HCT116 (cell line): ENCODE data around the gene PLCL2. TPM values are rescaled to one million over a fixed set of nuclear protein-coding genes. Genes with fewer than 3 reads are reported as not detected.

Source experiments
- ATAC-seq: fragments of 200-7000 bp; cut with Tn5 transposase; 2 replicates; pipeline ENCODE4 v1.9.1; 2020; ENCODE audit warnings: mild to moderate bottlenecking, moderate library complexity
- BruUV-seq: library from RNA; stranded (reverse); fragments of 400-500 nt; replicated peaks from 2 replicates; lab custom pipeline; 2021; lab: Mats Ljungman, UMichigan
- CTCF ChIA-PET: fragments of 300-600 bp; sonication (Branson Sonifier 250); formaldehyde crosslinking; loops from one replicate; lab custom pipeline; 2021; ENCODE audit warnings: antibody characterized with exemption; lab: Charles Lee
- POLR2A ChIA-PET: fragments of 300-600, 350-600 bp; sonication (Branson Sonifier 250); formaldehyde crosslinking; loops from one replicate; lab custom pipeline; 2021; ENCODE audit warnings: antibody characterized with exemption; lab: Charles Lee
- RAD21 ChIA-PET, 2 experiments: fragments of 300-600 bp; sonication (Branson Sonifier 250); formaldehyde crosslinking; loops; one replicate each; lab custom pipeline; 2023; ENCODE audit warnings: low total read pairs in 2 of 2; ENCODE audit not compliant: uncharacterized antibody in 2 of 2, unreplicated experiment in 2 of 2, low non-redundant PET in 1 of 2; lab: Charles Lee
- DNase-seq: peaks from one replicate; pipeline ENCODE4 v3.0.0-alpha.2; 2010; ENCODE audit warnings: low read depth, low spot score
- H2AFZ ChIP-seq: fragments of 200-600 bp; shearing (Covaris generic), sonication (generic); 2 replicates; pipeline ENCODE4 v1.6.1; 2017; ENCODE audit warnings: low read depth, mixed run types, mixed read lengths, antibody characterized with exemption, low read length; ENCODE audit not compliant: poor library complexity, severe bottlenecking
- H3K27ac ChIP-seq: 2 replicates; pipeline ENCODE4 v1.5.1; 2012; ENCODE audit warnings: low read depth, low read length
- H3K27me3 ChIP-seq: fragments of 200-600 bp; sonication (generic); 2 replicates; pipeline ENCODE4 v1.6.1; 2016; ENCODE audit warnings: mixed run types, low read length, mixed read lengths; ENCODE audit not compliant: insufficient read depth
- H3K36me3 ChIP-seq, 2 experiments: fragments of 200-500 bp in 1 of 2; fragments of 200-600 bp in 1 of 2; sonication (Bioruptor generic) in 1 of 2; sonication (generic) in 1 of 2; 2 replicates each; pipeline versions ENCODE4 v1.5.1 to v1.6.1; 2014 to 2016; ENCODE audit warnings: low read length in 2 of 2, inconsistent platforms in 1 of 2, mixed read lengths in 1 of 2, mixed run types in 1 of 2; ENCODE audit not compliant: insufficient read depth in 2 of 2, control insufficient read depth in 1 of 2
- H3K4me1 ChIP-seq, 2 experiments: fragments of 200-600 bp in 1 of 2; sonication (generic) in 1 of 2; 2 replicates each; pipeline versions ENCODE4 v1.5.1 to v1.6.1; 2012 to 2017; ENCODE audit warnings: low read length in 2 of 2, inconsistent platforms in 1 of 2, mild to moderate bottlenecking in 1 of 2, mixed read lengths in 1 of 2, mixed run types in 1 of 2, moderate library complexity in 1 of 2; ENCODE audit not compliant: insufficient read depth in 2 of 2, control insufficient read depth in 1 of 2
- H3K4me2 ChIP-seq: fragments of 200-600 bp; sonication (generic); 2 replicates; pipeline ENCODE4 v1.6.1; 2017; ENCODE audit warnings: mixed run types, low read length, mixed read lengths
- H3K4me3 ChIP-seq, 2 experiments: fragments of 200-600 bp in 1 of 2; sonication (generic) in 1 of 2; replicated peaks in 1 of 2; 2 replicates each; pipeline ENCODE4 v1.5.1; 2011 to 2016; ENCODE audit warnings: low read length in 2 of 2, control low read depth in 1 of 2, low read depth in 1 of 2, mild to moderate bottlenecking in 1 of 2, mixed read lengths in 1 of 2, mixed run types in 1 of 2
- H3K79me2 ChIP-seq: fragments of 200-600 bp; sonication (generic); 2 replicates; pipeline ENCODE4 v1.6.1; 2017; ENCODE audit warnings: mild to moderate bottlenecking, mixed run types, low read length, moderate library complexity, mixed read lengths; ENCODE audit not compliant: insufficient read depth
- H3K9ac ChIP-seq: fragments of 200-600 bp; sonication (generic); 2 replicates; pipeline ENCODE4 v1.6.1; 2016; ENCODE audit warnings: low read length, mixed read lengths
- H3K9me2 ChIP-seq: fragments of 200-600 bp; sonication (generic), shearing (Covaris generic); 2 replicates; pipeline ENCODE4 v1.6.1; 2017; ENCODE audit warnings: mixed run types, mild to moderate bottlenecking, moderate library complexity; ENCODE audit not compliant: insufficient read depth
- H3K9me3 ChIP-seq, 2 experiments: fragments of 200-500 bp in 1 of 2; fragments of 200-600 bp in 1 of 2; sonication (Bioruptor generic) in 1 of 2; sonication (generic) in 1 of 2; 2 replicates each; pipeline ENCODE4 v1.6.1; 2014 to 2017; ENCODE audit warnings: low read length in 2 of 2, mixed read lengths in 2 of 2, inconsistent platforms in 1 of 2, low read depth in 1 of 2, mild to moderate bottlenecking in 1 of 2, mixed run types in 1 of 2, moderate library complexity in 1 of 2; ENCODE audit not compliant: control insufficient read depth in 1 of 2, insufficient read depth in 1 of 2
- H4K20me1 ChIP-seq: fragments of 200-600 bp; sonication (generic), shearing (Covaris generic); 2 replicates; pipeline ENCODE4 v1.6.1; 2017; ENCODE audit warnings: mixed run types, mild to moderate bottlenecking, moderate library complexity; ENCODE audit not compliant: insufficient read depth
- ATF3 ChIP-seq: IDR thresholded peaks from 2 replicates; pipeline ENCODE4 v1.6.1; 2012
- CBX3 ChIP-seq: IDR thresholded peaks from 2 replicates; pipeline ENCODE4 v1.6.1; 2012; ENCODE audit warnings: low read depth
- CEBPB ChIP-seq: IDR thresholded peaks from 2 replicates; pipeline ENCODE4 v1.6.1; 2012; ENCODE audit warnings: low read depth
- CTCF ChIP-seq, 3 experiments: fragments of 200-600 bp in 1 of 3; sonication (generic) in 1 of 3; IDR thresholded peaks in 2 of 3; conservative IDR thresholded peaks in 1 of 3; 2 replicates each; pipeline ENCODE4 v1.5.1; 2012 to 2017; ENCODE audit warnings: low read depth in 2 of 3, low read length in 2 of 3, antibody characterized with exemption in 1 of 3, borderline replicate concordance in 1 of 3, control low read depth in 1 of 3, mild to moderate bottlenecking in 1 of 3, mixed read lengths in 1 of 3, mixed run types in 1 of 3, moderate library complexity in 1 of 3; ENCODE audit not compliant: insufficient read depth in 1 of 3
- EZH2 ChIP-seq: fragments of 200-600 bp; sonication (generic); IDR thresholded peaks from 2 replicates; pipeline ENCODE4 v1.6.1; 2017; ENCODE audit warnings: antibody characterized with exemption, mixed run types
- EZH2phosphoT487 ChIP-seq: fragments of 200-600 bp; IDR thresholded peaks from 2 replicates; pipeline ENCODE4 v1.6.1; 2018; ENCODE audit warnings: antibody characterized with exemption, borderline replicate concordance
- FOSL1 ChIP-seq: IDR thresholded peaks from 2 replicates; pipeline ENCODE4 v1.6.1; 2012; ENCODE audit warnings: low read depth
- POLR2AphosphoS5 ChIP-seq: IDR thresholded peaks from 2 replicates; pipeline ENCODE4 v1.6.1; 2011; ENCODE audit warnings: mild to moderate bottlenecking, low read depth, low read length, moderate library complexity
- RAD21 ChIP-seq: IDR thresholded peaks from 2 replicates; pipeline ENCODE4 v1.6.1; 2012; ENCODE audit warnings: low read depth, mild to moderate bottlenecking
- SIN3A ChIP-seq: IDR thresholded peaks from 2 replicates; pipeline ENCODE4 v1.6.1; 2012; ENCODE audit warnings: low read depth
- SP1 ChIP-seq: IDR thresholded peaks from 2 replicates; pipeline ENCODE4 v1.6.1; 2012; ENCODE audit warnings: low read depth
- TCF7L2 ChIP-seq: IDR thresholded peaks from 2 replicates; pipeline ENCODE4 v1.7.0; 2011; ENCODE audit warnings: borderline replicate concordance, inconsistent platforms; ENCODE audit not compliant: insufficient read depth, insufficient read length; ENCODE audit errors: extremely low read depth
- ZFX ChIP-seq: fragments of 450-650 bp; IDR thresholded peaks from 2 replicates; pipeline ENCODE4 v1.6.1; 2017
- ZNF274 ChIP-seq: fragments of 200-500 bp; sonication (Bioruptor generic); IDR thresholded peaks from 2 replicates; pipeline ENCODE4 v1.6.1; 2014; ENCODE audit warnings: mild to moderate bottlenecking, low read depth, low read length, inconsistent platforms
- intact Hi-C: fragments of 100-400 bp; cut with micrococcal nuclease; formaldehyde crosslinking; loops from 2 replicates; pipeline ENCODE4 v1.10.0; 2022
- total RNA-seq: library from RNA; stranded (reverse); gene quantifications from one replicate; pipeline ENCODE4 v1.2.1, GENCODE V29; 2021; ENCODE audit not compliant: unreplicated experiment
- TF ChIP-seq, protein P1 (sequence below): IDR thresholded peaks from 2 replicates; pipeline ENCODE4 v1.6.1; 2011; ENCODE audit warnings: mild to moderate bottlenecking, low read length, moderate library complexity; ENCODE audit not compliant: insufficient replicate concordance; ENCODE audit errors: extremely low read depth

PLCL2 gene
- total RNA-seq, 1 experiment from 2014 or later = 2.2 TPM

DNA sequence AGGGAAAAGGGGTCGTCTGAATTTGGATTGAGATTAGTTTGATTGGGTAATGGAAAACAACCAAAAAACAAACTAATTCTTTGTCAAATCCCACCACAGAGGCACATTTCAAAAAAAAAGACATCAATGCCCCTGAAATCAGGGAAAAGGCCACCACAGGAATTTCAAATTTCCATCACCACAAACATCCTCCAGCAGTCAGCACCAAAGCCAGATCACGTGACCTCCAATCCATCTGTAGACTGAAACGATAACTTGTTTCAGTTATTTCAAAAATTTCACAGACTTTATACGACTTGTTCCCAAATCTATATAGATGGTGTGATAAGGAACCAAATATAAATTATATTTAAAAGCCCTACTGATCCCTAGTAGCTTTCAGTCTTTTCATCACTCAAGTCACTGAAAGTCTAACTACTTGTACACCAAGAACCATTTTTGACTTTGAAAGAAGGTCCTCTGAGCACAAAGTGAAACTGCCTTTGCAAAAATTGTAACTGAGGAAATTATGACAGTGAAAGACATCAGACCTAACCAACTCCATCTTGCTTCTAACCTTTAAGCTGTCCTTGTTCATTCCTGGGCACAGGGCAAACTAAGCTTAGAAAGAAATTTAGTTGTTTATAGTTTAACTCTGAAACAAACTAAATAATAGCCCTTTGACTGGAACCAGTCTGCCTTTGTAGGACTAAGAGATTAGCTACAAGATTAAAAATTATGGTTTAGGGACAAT is 48.1 kb upstream of the PLCL2 start:
- ChIA-PET RAD21 (no interaction called here), POLR2A (no interaction called here)

More for the DNA sequence above, 48.1 kb upstream of the PLCL2 start:
- Histone ChIP-seq H4K20me1 (no peaks in the 10 kb centered on the region), H3K27ac (no peak overlapping the region), H3K4me2 (no peak overlapping the region), H2AFZ (no peak overlapping the region), H3K4me3 (no peak overlapping the region), H3K9ac (no peak overlapping the region), H3K27me3 (no peaks in the 10 kb centered on the region), H3K79me2 (no peaks in the 10 kb centered on the region), H3K9me2 (no peaks in the 10 kb centered on the region), H3K9me3 (no peaks in the 10 kb centered on the region), H3K4me1 (no peaks in the 10 kb centered on the region), H3K36me3 (no peaks in the 10 kb centered on the region)
- no TSS peak for BruUV-seq
- TF ChIP-seq, protein P1, sequence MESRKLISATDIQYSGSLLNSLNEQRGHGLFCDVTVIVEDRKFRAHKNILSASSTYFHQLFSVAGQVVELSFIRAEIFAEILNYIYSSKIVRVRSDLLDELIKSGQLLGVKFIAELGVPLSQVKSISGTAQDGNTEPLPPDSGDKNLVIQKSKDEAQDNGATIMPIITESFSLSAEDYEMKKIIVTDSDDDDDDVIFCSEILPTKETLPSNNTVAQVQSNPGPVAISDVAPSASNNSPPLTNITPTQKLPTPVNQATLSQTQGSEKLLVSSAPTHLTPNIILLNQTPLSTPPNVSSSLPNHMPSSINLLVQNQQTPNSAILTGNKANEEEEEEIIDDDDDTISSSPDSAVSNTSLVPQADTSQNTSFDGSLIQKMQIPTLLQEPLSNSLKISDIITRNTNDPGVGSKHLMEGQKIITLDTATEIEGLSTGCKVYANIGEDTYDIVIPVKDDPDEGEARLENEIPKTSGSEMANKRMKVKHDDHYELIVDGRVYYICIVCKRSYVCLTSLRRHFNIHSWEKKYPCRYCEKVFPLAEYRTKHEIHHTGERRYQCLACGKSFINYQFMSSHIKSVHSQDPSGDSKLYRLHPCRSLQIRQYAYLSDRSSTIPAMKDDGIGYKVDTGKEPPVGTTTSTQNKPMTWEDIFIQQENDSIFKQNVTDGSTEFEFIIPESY = no peak
- no peak for TF ChIP-seq SP1
- TF ChIP-seq RAD21 = no peak
- no peak for TF ChIP-seq CBX3
- TF ChIP-seq TCF7L2 = no peak
- no peak for TF ChIP-seq POLR2AphosphoS5
- no peak for TF ChIP-seq ZFX
- TF ChIP-seq SIN3A = no peak
- no peak for TF ChIP-seq CEBPB
- TF ChIP-seq ATF3 = no peak
- no peak for TF ChIP-seq EZH2
- TF ChIP-seq ZNF274 = no peak
- no peak for TF ChIP-seq FOSL1
- TF ChIP-seq EZH2phosphoT487 = no peak
- no peak for TF ChIP-seq CTCF (IDR thresholded peaks at IDR 0.05 in 2 of 3, conservative IDR thresholded peaks at IDR 0.05 in 1 of 3; ENCODE audit: borderline replicate concordance in 1 of 3, insufficient read depth in 1 of 3, low read depth in 2 of 3, low read length in 2 of 3)
- CTCF ChIA-PET = no interaction called here
- intact Hi-C loops = no loop called here
- ATAC-seq (no peak), DNase-seq (no peak)
